Fibroblast of the aortic adventitia (primary cell): ENCODE data around the gene LRP6. TPM values are rescaled to one million over a fixed set of nuclear protein-coding genes. Genes with fewer than 3 reads are reported as not detected.

Experiments used
- DNase-seq: peaks from one replicate; pipeline ENCODE4 v3.0.0-alpha.2; 2010; ENCODE audit warnings: low read depth
- H3K4me3 ChIP-seq: 2 replicates; pipeline ENCODE4 v1.5.1; 2011; ENCODE audit warnings: low read depth, mild to moderate bottlenecking, control low read depth, low read length, moderate library complexity
- total RNA-seq: library from RNA; depleted of rRNA; stranded (reverse); fragments of >200 nt; gene quantifications from 2 replicates; pipeline ENCODE4 v1.2.3, GENCODE V29; 2012; ENCODE audit warnings: low replicate concordance
- TF ChIP-seq, protein P1 (sequence below): IDR thresholded peaks from 2 replicates; pipeline ENCODE4 v1.5.1; 2011; ENCODE audit warnings: mild to moderate bottlenecking, low read length, control low read depth, inconsistent platforms; ENCODE audit not compliant: insufficient read depth

LRP6 gene
- total RNA-seq, 1 donor = 44.2 TPM

DNA sequence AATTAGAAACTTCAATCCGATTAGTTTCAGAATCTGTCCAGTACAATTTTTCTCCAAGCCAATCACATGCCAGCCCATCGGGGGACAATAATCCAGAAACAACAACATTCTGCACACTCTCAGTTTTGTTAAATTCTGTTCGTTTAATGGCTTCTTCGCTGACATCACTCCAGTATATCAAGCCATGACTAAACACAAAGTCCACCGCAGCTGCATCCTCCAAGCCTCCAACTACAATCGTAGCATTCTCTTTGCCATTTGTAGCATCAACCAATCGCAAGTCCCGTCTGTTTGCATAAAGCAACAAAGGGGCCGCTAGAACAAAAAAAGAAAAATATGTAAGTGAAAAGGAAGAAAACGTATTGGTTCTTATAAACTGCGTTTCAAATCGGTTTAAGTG, 22.5 kb downstream of the LRP6 start:
- no peak for DNase-seq
- H3K4me3 ChIP-seq = no peak overlapping the region
- TF ChIP-seq, protein P1, sequence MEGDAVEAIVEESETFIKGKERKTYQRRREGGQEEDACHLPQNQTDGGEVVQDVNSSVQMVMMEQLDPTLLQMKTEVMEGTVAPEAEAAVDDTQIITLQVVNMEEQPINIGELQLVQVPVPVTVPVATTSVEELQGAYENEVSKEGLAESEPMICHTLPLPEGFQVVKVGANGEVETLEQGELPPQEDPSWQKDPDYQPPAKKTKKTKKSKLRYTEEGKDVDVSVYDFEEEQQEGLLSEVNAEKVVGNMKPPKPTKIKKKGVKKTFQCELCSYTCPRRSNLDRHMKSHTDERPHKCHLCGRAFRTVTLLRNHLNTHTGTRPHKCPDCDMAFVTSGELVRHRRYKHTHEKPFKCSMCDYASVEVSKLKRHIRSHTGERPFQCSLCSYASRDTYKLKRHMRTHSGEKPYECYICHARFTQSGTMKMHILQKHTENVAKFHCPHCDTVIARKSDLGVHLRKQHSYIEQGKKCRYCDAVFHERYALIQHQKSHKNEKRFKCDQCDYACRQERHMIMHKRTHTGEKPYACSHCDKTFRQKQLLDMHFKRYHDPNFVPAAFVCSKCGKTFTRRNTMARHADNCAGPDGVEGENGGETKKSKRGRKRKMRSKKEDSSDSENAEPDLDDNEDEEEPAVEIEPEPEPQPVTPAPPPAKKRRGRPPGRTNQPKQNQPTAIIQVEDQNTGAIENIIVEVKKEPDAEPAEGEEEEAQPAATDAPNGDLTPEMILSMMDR = no peak

DNA sequence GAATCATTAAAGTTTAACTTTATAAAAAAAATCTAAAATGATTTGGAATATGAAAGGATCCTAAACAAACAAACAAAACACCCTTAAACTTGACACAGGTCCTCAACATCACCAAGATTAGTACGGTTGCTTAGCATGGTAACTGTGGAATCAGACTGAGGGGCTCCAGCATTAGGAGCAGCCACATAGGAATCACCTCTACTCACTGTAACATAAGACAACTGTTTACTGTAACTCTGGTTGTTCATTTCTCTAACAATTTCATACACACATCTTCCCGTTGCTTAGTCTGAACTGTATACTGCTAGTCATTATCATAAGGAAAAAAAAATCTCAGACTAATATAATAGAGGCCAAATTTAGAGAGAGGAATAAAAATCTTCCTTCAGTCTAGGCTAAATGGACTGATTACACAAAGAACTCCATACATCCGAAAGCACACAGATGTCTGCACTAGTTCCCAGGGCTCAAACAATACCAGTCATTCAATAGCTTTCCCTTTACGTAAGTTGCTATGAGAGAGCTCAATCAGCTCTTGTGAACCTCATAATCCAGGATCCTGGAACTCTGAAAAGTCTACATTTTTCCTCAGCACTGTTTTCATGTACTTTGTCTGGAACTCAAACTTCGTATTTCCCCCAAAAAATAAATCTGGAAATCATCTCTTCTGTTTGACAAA, 26.0 kb downstream of the LRP6 start:
- peak; percentile 58 for DNase-seq
- no peak overlapping the region for H3K4me3 ChIP-seq
- TF ChIP-seq, protein P1 = no peak

DNA sequence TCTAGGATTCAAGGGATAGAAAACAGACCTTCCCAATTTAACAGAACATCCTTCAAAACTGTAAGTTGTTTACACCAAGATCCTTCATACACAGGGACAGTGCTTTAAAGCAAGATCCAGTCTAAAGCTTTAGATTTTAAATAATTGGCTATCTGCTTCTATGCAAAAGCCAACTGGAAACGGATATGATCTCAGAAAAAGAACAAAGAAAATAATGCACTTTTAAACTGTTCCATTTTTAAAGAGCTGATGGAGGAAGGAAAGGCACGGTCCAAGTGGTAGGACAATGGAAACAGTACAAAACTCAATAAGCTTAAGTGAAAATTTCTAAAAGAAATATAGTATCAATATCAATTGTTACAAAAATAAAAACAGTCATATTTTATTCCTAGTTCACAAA, 27.7 kb downstream of the LRP6 start:
- TF ChIP-seq, protein P1 = no peak
- no peak for DNase-seq
- no peak overlapping the region for H3K4me3 ChIP-seq

DNA sequence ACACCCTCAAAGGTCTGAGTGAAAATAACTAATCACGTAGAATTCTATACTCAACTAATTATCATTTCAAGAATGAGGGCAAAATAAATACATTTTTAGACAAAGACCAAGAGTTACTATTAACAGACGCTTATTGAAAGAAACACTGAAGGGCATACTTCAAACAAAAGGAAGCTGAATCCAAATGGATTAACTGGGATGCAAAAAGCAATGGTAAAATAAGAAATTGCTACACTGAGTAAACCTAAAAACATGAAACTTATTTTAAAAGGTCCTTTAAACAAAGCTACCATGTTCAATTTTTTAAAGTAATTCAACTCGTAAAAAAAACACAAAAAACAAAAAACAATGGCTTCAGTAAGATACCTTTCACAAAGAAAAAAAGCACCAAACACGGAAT, 28.2 kb downstream of the LRP6 start:
- no peak overlapping the region for H3K4me3 ChIP-seq
- TF ChIP-seq, protein P1 = no peak
- DNase-seq = no peak

DNA sequence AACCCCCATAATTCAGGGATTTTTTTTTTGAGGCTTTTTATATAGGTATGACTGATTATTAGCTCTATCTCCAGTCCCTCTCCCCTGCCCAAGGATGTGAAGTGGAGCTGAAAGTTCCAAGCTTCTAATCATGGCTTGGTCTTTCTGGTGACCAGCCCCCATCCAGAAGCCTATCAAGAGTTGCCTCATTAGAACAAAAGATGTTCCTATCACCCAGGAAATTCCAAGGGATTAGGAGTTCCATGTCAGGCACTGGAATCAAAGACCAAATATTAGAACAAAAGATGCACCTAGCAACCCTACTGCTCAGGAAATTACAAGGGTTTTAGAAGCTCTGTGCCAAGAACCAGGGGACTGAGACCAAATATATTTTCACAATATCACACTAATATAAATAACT, 29.9 kb downstream of the LRP6 start:
- H3K4me3 ChIP-seq = no peak overlapping the region
- no peak for DNase-seq
- TF ChIP-seq, protein P1 = no peak

DNA sequence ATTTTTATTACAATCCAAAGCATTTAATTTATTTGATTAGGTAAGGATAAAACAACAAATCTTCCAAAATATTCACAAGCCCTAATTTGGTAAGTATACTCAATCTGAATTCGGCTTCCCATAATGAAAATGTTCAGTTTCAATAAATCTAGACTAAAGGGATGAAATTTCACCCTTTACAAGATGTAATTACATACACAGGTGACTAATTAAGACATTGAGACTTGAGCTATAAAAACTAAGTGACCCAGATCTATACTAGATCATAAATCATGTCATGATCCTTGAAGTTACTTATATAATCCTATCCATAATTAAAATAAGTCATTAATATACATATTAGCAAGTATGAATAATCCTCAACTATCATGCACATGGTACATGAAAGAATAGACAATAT, 36.6 kb downstream of the LRP6 start:
- H3K4me3 ChIP-seq = no peak overlapping the region
- TF ChIP-seq, protein P1 = no peak
- DNase-seq = no peak

DNA sequence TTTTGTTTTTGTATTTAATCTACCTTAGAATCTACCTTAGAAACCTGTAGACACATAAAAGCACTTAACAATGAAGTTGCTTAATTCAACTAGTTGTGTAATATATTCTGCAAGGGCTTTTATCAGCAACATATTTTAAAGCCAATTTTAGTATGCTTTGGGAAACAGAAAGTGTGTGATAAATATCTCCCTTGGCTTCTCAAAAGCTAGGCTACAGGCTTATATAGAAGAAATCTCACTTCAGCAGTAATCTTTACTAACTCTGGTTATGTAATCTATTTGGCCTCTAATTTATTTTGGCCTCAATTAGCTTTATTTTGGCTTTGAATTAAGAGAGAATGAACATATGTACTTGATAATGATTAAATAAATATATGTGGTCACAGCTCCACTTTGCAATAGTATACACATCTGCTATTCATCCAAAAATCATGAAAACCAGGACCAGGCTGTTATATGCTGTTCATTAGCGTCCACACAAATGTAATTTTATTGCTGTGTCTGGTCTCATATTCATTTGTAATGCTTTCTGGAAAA, 37.2 kb downstream of the LRP6 start:
- DNase-seq = peak; percentile 82
- TF ChIP-seq, protein P1 = no peak
- no peak overlapping the region for H3K4me3 ChIP-seq
